HEK293T (cell line): ENCODE measurements around the gene HNRNPCL2.
"Not testable (repeated sequence)": the region's sequence is repeated elsewhere in the genome, so short reads cannot be mapped to it uniquely, and the experiment has no call there.

Experiments used
- ARNT ChIP-seq: fragments of 450-650 bp; IDR thresholded peaks from 2 replicates; pipeline ENCODE4 v1.6.1; 2017; ENCODE audit warnings: mild to moderate bottlenecking
- FOXA1 ChIP-seq: fragments of 450-650 bp; IDR thresholded peaks from 2 replicates; pipeline ENCODE4 v1.6.1; 2016; ENCODE audit warnings: mild to moderate bottlenecking
- FOXK2 ChIP-seq: fragments of 450-650 bp; IDR thresholded peaks from 2 replicates; pipeline ENCODE4 v1.6.1; 2016; ENCODE audit warnings: mild to moderate bottlenecking
- FOXM1 ChIP-seq: fragments of 450-650 bp; IDR thresholded peaks from 2 replicates; pipeline ENCODE4 v1.6.1; 2017; ENCODE audit warnings: mild to moderate bottlenecking, borderline replicate concordance
- HDGF ChIP-seq: fragments of 450-650 bp; IDR thresholded peaks from 2 replicates; pipeline ENCODE4 v1.6.1; 2017; ENCODE audit warnings: antibody characterized with exemption, borderline replicate concordance
- LEF1 ChIP-seq: fragments of 450-650 bp; IDR thresholded peaks from 2 replicates; pipeline ENCODE4 v1.6.1; 2017; ENCODE audit warnings: mild to moderate bottlenecking, borderline replicate concordance
- NFRKB ChIP-seq: fragments of 450-650 bp; IDR thresholded peaks from 2 replicates; pipeline ENCODE4 v1.6.1; 2016; ENCODE audit warnings: mild to moderate bottlenecking, moderate library complexity
- PKNOX1 ChIP-seq: fragments of 450-650 bp; IDR thresholded peaks from 2 replicates; pipeline ENCODE4 v1.6.1; 2016
- SP1 ChIP-seq: fragments of 450-650 bp; IDR thresholded peaks from 2 replicates; pipeline ENCODE4 v1.6.1; 2017
- SUZ12 ChIP-seq: fragments of 450-650 bp; IDR thresholded peaks from 2 replicates; pipeline ENCODE4 v1.6.1; 2016; ENCODE audit warnings: mild to moderate bottlenecking
- TARDBP ChIP-seq: fragments of 450-650 bp; IDR thresholded peaks from 2 replicates; pipeline ENCODE4 v1.6.1; 2016
- ZNF384 ChIP-seq: fragments of 450-650 bp; IDR thresholded peaks from 2 replicates; pipeline ENCODE4 v1.6.1; 2016

- not testable (repeated sequence) for TF ChIP-seq SUZ12, ZNF384, ARNT, FOXA1, FOXM1, HDGF, LEF1, SP1, FOXK2, TARDBP, NFRKB, PKNOX1
Observed at GRCh38 chr1:13165531-13165930, 48.9 kb upstream of the HNRNPCL2 start, which contains the start of gene HNRNPCL4.
